Body of pancreas (tissue), 4 donors: ENCODE data around the gene SDS. TPM values are rescaled to one million over a fixed set of nuclear protein-coding genes. Genes with fewer than 3 reads are reported as not detected.

Experiments used
- ATAC-seq: fragments of 150-250 bp; one replicate; pipeline ENCODE4 v1.9.1; 2016
- DNase-seq, 4 donors: peaks; one replicate each; pipeline ENCODE4 v3.0.0-alpha.2; 2019
- H3K27ac ChIP-seq, 4 donors: fragments of 200-600 bp; sonication (generic); 1 replicate in 3 of 4; 2 replicates in 1 of 4; pipeline versions ENCODE4 v1.5.1 to v1.6.1; 2016 to 2019; ENCODE audit warnings: mild to moderate bottlenecking in 1 of 4, mixed read lengths in 1 of 4, moderate library complexity in 1 of 4
- H3K27me3 ChIP-seq, 2 donors: fragments of 200-600 bp; sonication (generic); one replicate each; pipeline ENCODE4 v1.6.0; 2016; ENCODE audit warnings: mild to moderate bottlenecking in 1 of 2
- H3K36me3 ChIP-seq, 2 donors: fragments of 200-600 bp; sonication (generic); replicated peaks in 1 of 2; 2 replicates each; pipeline ENCODE4 v1.5.1; 2016; ENCODE audit warnings: low read depth in 2 of 2; ENCODE audit not compliant: insufficient read depth in 1 of 2
- H3K4me1 ChIP-seq: fragments of 200-600 bp; sonication (generic); one replicate; pipeline ENCODE4 v1.6.0; 2016
- H3K4me3 ChIP-seq, 2 donors: fragments of 200-600 bp; sonication (generic); 1 replicate in 1 of 2; 2 replicates in 1 of 2; pipeline ENCODE4 v1.5.1; 2016 to 2019
- H3K9me3 ChIP-seq, 3 donors: fragments of 200-600 bp; sonication (generic); 1 replicate in 2 of 3; 2 replicates in 1 of 3; pipeline ENCODE4 v1.5.1; 2016
- POLR2A ChIP-seq, 3 donors: fragments of 450-650 bp; IDR thresholded peaks; one replicate each; pipeline ENCODE4 v1.6.1; 2016; ENCODE audit warnings: antibody characterized with exemption in 3 of 3, mild to moderate bottlenecking in 2 of 3
- WGBS, 2 donors: methylation state at CpG; one replicate each; pipeline ENCODE4 v1.1.5; 2017; 5-methylcytosine and 5-hydroxymethylcytosine counted together
- intact Hi-C: fragments of 100-400 bp; cut with DNase I; formaldehyde crosslinking; loops from one replicate; pipeline ENCODE4 v1.15.1; 2023
- total RNA-seq, 2 donors: library from RNA; depleted of rRNA; stranded (reverse); fragments of >200 nt; gene quantifications; one replicate each; pipeline ENCODE4 v1.1.0, GENCODE V29; 2016
- TF ChIP-seq, protein P1 (sequence below), 7 experiments: fragments of 450-650 bp in 4 of 7; fragments of 200-600 bp in 3 of 7; sonication (generic) in 3 of 7; IDR thresholded peaks; one replicate each; pipeline ENCODE4 v1.5.1; 2016 to 2019; ENCODE audit warnings: antibody characterized with exemption in 7 of 7

SDS gene
- under 1 TPM; 0.33 to 0.52 TPM for total RNA-seq

GRCh38 chr12:113403435-113404415 is at the start of gene SDS:
SDS (minus strand) TSS chr12:113403887; CDS start chr12:113399708, 4,179 bp downstream.
- TF ChIP-seq POLR2A (IDR thresholded peaks at IDR 0.05): no peak
- TF ChIP-seq, protein P1, sequence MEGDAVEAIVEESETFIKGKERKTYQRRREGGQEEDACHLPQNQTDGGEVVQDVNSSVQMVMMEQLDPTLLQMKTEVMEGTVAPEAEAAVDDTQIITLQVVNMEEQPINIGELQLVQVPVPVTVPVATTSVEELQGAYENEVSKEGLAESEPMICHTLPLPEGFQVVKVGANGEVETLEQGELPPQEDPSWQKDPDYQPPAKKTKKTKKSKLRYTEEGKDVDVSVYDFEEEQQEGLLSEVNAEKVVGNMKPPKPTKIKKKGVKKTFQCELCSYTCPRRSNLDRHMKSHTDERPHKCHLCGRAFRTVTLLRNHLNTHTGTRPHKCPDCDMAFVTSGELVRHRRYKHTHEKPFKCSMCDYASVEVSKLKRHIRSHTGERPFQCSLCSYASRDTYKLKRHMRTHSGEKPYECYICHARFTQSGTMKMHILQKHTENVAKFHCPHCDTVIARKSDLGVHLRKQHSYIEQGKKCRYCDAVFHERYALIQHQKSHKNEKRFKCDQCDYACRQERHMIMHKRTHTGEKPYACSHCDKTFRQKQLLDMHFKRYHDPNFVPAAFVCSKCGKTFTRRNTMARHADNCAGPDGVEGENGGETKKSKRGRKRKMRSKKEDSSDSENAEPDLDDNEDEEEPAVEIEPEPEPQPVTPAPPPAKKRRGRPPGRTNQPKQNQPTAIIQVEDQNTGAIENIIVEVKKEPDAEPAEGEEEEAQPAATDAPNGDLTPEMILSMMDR (IDR thresholded peaks at IDR 0.05): no peak
- no peaks in the 10 kb centered on the region for H3K36me3 ChIP-seq
- WGBS, 2 donors: 14 to 16% methylated on average over 10 to 14 of the region's 14 CpGs
- no peak within 1 kb of the TSS for H3K4me3 ChIP-seq
- H3K27ac ChIP-seq: peak within 1 kb of the TSS in 1 of 4 donors; percentile 54
- peak; percentile 61 to 80 (median 76) for DNase-seq
- H3K27me3 ChIP-seq: peaks cover 0 to under 1% of the 10 kb centered on the region in 2 donors
- H3K9me3 ChIP-seq: no peaks in the 10 kb centered on the region
- ATAC-seq: peak; percentile 78
- intact Hi-C loops: no loop called here
- H3K4me1 ChIP-seq: peaks cover 13% of the 10 kb centered on the region

GRCh38 chr12:113453330-113453729 is 49.6 kb upstream of the SDS start:
- Histone ChIP-seq H3K36me3 (no peaks in the 10 kb centered on the region), H3K27me3 (no peaks in the 10 kb centered on the region), H3K4me1 (no peaks in the 10 kb centered on the region), H3K27ac (no peak overlapping the region), H3K4me3 (no peak overlapping the region), H3K9me3 (no peaks in the 10 kb centered on the region)
- TF ChIP-seq, protein P1 (IDR thresholded peaks at IDR 0.05): no peak
- no peak for TF ChIP-seq POLR2A (IDR thresholded peaks at IDR 0.05)
- 29 to 30% methylated on average over 6 of the region's 6 CpGs for WGBS, 2 donors
- no peak for DNase-seq
- ATAC-seq: no peak
- intact Hi-C loops: no loop called here

DNA sequence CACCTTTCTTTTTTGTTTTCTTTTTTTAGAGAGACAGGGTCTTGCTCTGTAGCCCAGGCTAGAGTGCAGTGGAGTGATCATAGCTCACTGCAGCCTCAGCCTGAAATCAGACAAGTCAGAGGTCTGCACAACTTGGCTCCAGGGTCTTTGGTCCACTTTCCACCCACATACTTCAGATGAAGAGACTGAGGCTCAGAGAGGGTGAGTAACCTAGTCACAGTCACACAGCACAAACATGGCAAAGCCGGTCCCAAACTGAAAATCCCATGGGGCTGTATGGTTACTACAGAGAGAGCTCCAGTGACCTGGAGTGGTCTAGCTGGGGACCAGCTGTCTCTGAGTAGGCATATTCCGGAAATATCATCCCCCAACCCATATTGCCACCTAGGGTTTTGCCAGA is 48.8 kb upstream of the SDS start:
- WGBS, 2 donors: 77 to 81% methylated on average over 2 of the region's 2 CpGs
- TF ChIP-seq, protein P1 (IDR thresholded peaks at IDR 0.05): no peak
- no peak for TF ChIP-seq POLR2A (IDR thresholded peaks at IDR 0.05)
- Histone ChIP-seq H3K27ac (no peak overlapping the region), H3K4me3 (no peak overlapping the region), H3K36me3 (no peaks in the 10 kb centered on the region), H3K27me3 (no peaks in the 10 kb centered on the region), H3K9me3 (no peaks in the 10 kb centered on the region), H3K4me1 (no peaks in the 10 kb centered on the region)
- DNase-seq: no peak
- intact Hi-C loops: no loop called here
- no peak for ATAC-seq

DNA sequence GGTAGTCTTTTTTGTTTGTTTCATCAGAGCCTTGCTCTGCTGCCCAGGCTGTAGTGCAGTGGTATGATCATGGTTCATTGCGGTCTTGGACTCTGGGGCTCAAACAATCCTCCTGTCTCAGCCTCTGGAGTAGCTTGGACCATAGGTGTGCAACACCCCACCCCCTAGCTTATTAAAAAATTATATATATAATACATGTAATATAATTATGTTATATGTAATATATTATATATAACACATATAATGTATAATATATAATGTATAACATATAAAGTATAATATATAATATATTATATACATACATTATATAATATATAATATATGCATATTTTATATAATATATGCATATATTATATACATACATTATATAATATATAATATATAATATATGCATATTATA is 46.2 kb upstream of the SDS start:
- H3K27me3 ChIP-seq: no peaks in the 10 kb centered on the region
- TF ChIP-seq POLR2A (IDR thresholded peaks at IDR 0.05): no peak
- WGBS, 2 donors: 88 to 94% methylated on average over 1 of the region's 1 CpG
- DNase-seq: no peak
- intact Hi-C loops: no loop called here
- no peak overlapping the region for H3K4me3 ChIP-seq
- no peak overlapping the region for H3K27ac ChIP-seq
- no peaks in the 10 kb centered on the region for H3K4me1 ChIP-seq
- H3K36me3 ChIP-seq: no peaks in the 10 kb centered on the region
- no peaks in the 10 kb centered on the region for H3K9me3 ChIP-seq
- ATAC-seq: no peak

GRCh38 chr12:113449299-113449698 is 45.6 kb upstream of the SDS start:
- Histone ChIP-seq H3K4me3 (no peak overlapping the region), H3K27me3 (no peaks in the 10 kb centered on the region), H3K36me3 (no peaks in the 10 kb centered on the region), H3K4me1 (no peaks in the 10 kb centered on the region), H3K27ac (no peak overlapping the region), H3K9me3 (no peaks in the 10 kb centered on the region)
- DNase-seq: no peak
- intact Hi-C loops: no loop called here
- ATAC-seq: no peak
- TF ChIP-seq, protein P1 (IDR thresholded peaks at IDR 0.05): no peak
- TF ChIP-seq POLR2A (IDR thresholded peaks at IDR 0.05): no peak
- 80 to 89% methylated on average over 2 of the region's 2 CpGs for WGBS, 2 donors
